Stomach (tissue), 4 donors: ENCODE data around the gene LHB.

Experiments used
- EP300 ChIP-seq: sonication (generic); formaldehyde crosslinking; IDR thresholded peaks from one replicate; pipeline ENCODE4 v1.6.1; 2017; ENCODE audit warnings: antibody characterized with exemption
- POLR2A ChIP-seq, 4 donors: fragments of 450-650 bp; IDR thresholded peaks; one replicate each; pipeline ENCODE4 v1.6.1; 2016; ENCODE audit warnings: antibody characterized with exemption in 4 of 4, control low read depth in 2 of 4, mild to moderate bottlenecking in 1 of 4, moderate library complexity in 1 of 4
- POLR2AphosphoS5 ChIP-seq, 3 donors: sonication (generic); formaldehyde crosslinking; IDR thresholded peaks; one replicate each; pipeline ENCODE4 v1.6.1; 2016; ENCODE audit warnings: antibody characterized with exemption in 3 of 3
- TF ChIP-seq, protein P1 (sequence below), 7 experiments: fragments of 450-650 bp in 4 of 7; fragments of 200-600 bp in 3 of 7; sonication (generic) in 3 of 7; IDR thresholded peaks; one replicate each; pipeline ENCODE4 v1.5.1; 2016 to 2019; ENCODE audit warnings: antibody characterized with exemption in 7 of 7, control low read depth in 2 of 7, mild to moderate bottlenecking in 1 of 7

DNA sequence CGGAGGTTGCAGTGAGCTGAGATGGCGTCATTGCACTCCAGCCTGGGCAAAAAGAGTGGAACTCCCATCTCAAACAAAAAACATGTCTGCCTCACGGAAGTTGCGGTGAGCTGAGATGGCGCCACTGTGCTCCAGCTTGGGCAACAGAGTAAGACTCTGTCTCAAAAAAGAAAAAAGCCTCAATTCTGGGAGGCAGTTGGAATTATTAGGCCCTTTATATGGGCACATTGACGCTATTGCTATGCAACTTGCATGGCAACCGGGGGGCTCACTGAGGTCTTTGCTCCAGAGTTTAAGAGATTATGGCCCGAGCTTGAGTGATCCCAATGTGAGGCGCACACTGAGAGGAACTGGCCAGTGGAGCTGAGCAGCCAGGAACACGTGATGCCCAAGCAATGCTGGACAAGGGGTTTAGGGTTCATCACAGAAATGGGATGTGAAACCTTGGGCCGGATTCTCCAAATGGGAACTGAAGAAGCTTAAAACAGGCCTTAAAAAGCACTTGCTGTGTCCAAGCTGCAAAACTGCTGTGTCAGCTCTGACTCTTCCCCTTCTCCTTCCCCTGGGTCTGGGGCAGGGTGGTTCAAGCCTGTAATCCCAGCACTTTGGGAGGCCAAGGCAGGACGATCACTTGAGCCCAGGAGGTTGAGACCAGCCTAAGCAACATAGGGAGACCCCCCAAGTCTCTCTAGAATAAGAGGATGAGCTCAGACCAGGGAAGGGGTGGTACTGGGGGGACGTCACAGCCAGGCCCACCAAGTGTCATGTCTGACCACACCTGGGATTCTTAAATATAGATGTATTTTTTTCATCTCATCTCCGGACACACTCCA lies 49.3 kb downstream of the LHB start:
- TF ChIP-seq POLR2A (IDR thresholded peaks at IDR 0.05) (no peak), POLR2AphosphoS5 (IDR thresholded peaks at IDR 0.05) (peak in 2 of 3 donors; percentile 36 to 51), EP300 (no peak)
- TF ChIP-seq, protein P1, sequence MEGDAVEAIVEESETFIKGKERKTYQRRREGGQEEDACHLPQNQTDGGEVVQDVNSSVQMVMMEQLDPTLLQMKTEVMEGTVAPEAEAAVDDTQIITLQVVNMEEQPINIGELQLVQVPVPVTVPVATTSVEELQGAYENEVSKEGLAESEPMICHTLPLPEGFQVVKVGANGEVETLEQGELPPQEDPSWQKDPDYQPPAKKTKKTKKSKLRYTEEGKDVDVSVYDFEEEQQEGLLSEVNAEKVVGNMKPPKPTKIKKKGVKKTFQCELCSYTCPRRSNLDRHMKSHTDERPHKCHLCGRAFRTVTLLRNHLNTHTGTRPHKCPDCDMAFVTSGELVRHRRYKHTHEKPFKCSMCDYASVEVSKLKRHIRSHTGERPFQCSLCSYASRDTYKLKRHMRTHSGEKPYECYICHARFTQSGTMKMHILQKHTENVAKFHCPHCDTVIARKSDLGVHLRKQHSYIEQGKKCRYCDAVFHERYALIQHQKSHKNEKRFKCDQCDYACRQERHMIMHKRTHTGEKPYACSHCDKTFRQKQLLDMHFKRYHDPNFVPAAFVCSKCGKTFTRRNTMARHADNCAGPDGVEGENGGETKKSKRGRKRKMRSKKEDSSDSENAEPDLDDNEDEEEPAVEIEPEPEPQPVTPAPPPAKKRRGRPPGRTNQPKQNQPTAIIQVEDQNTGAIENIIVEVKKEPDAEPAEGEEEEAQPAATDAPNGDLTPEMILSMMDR (IDR thresholded peaks at IDR 0.05): no peak
